Aorta (tissue), 5 donors: ENCODE measurements around the gene KLK3. TPM values are rescaled to one million over a fixed set of nuclear protein-coding genes. Genes with fewer than 3 reads are reported as not detected.

ENCODE experiments used
- ATAC-seq: fragments of 200-7000 bp; cut with Tn5 transposase; one replicate; pipeline ENCODE4 v1.9.1; 2022; ENCODE audit warnings: moderate library complexity; ENCODE audit not compliant: low FRiP score
- DNase-seq, 2 donors: peaks; one replicate each; pipeline ENCODE4 v3.0.0-alpha.2; 2020
- H3K27ac ChIP-seq, 2 donors: one replicate each; pipeline ENCODE4 v1.5.1; 2013; ENCODE audit warnings: low read length in 2 of 2, mild to moderate bottlenecking in 2 of 2, moderate library complexity in 2 of 2, control low read depth in 1 of 2, inconsistent platforms in 1 of 2, low read depth in 1 of 2
- H3K27me3 ChIP-seq, 2 donors: one replicate each; pipeline ENCODE4 v1.6.1; 2013; ENCODE audit warnings: control low read depth in 1 of 2, low read length in 1 of 2, mild to moderate bottlenecking in 1 of 2, moderate library complexity in 1 of 2; ENCODE audit not compliant: insufficient read depth in 2 of 2, control insufficient read depth in 1 of 2
- H3K36me3 ChIP-seq, 2 donors: one replicate each; pipeline ENCODE4 v1.6.1; 2013; ENCODE audit warnings: control low read depth in 1 of 2, low read length in 1 of 2, mild to moderate bottlenecking in 1 of 2; ENCODE audit not compliant: insufficient read depth in 2 of 2, control insufficient read depth in 1 of 2
- H3K4me1 ChIP-seq, 2 donors: one replicate each; pipeline ENCODE4 v1.6.1; 2013; ENCODE audit warnings: low read length in 2 of 2, control low read depth in 1 of 2, mild to moderate bottlenecking in 1 of 2, moderate library complexity in 1 of 2; ENCODE audit not compliant: insufficient read depth in 2 of 2, control insufficient read depth in 1 of 2
- H3K4me3 ChIP-seq, 2 donors: one replicate each; pipeline ENCODE4 v1.5.1; 2013; ENCODE audit warnings: low read length in 2 of 2, control low read depth in 1 of 2, mild to moderate bottlenecking in 1 of 2
- H3K9me3 ChIP-seq: one replicate; pipeline ENCODE4 v1.6.1; 2013; ENCODE audit warnings: mild to moderate bottlenecking, low read length; ENCODE audit not compliant: control insufficient read depth
- WGBS, 2 donors: extraction: QIAGEN DNeasy Blood & Tissue Kit; methylation state at CpG; one replicate each; pipeline ENCODE4 v1.1.7; 2013; 5-methylcytosine and 5-hydroxymethylcytosine counted together
- intact Hi-C, 2 donors: fragments of 100-400 bp; cut with DNase I; formaldehyde crosslinking; loops; one replicate each; pipeline versions ENCODE4 v1.14.2 to v1.15.0; 2022
- polyA plus RNA-seq, 2 donors: library from polyadenylated mRNA; stranded (reverse); fragments of 200-250 nt; gene quantifications; one replicate each; pipeline ENCODE4 v1.2.3, GENCODE V29; 2013
- total RNA-seq, 2 donors: library from RNA; stranded (reverse); fragmentation: NEBNext Ultra II Directional; extraction: Animal tissue kit (Norgen Biotek cat#: 25700); gene quantifications; one replicate each; pipeline ENCODE4 v1.2.1, GENCODE V29; 2021
- donor health status: healthy with polysubstance abuse.
- donor health status: Bipolar disorder and iron deficiency.
- donor health status: DM: no; HTN: no; CAD: no.
- donor health status: DM: no; HTN: no; CAD: no.
- donor health status: DM: yes; HTN: yes; CAD: no.

The KLK3 gene
- total and polyA plus RNA-seq, 4 donors = 1.4 TPM; not detected in 3

- no peaks in the 10 kb centered on the region for H3K27me3 ChIP-seq
- no peaks in the 10 kb centered on the region for H3K36me3 ChIP-seq
- intact Hi-C loops = no loop called here
- no peaks in the 10 kb centered on the region for H3K4me1 ChIP-seq
- H3K4me3 ChIP-seq = no peak overlapping the region
- no peak overlapping the region for H3K27ac ChIP-seq
- DNase-seq (no peak), ATAC-seq (no peak)
- H3K9me3 ChIP-seq = peaks cover 5% of the 10 kb centered on the region
- WGBS, 2 donors = 65% methylated on average over 8 of the region's 8 CpGs
These were observed 10.3 kb upstream of the KLK3 start for GRCh38 chr19:50844296-50844935.

- 46 to 60% methylated on average over 3 of the region's 3 CpGs for WGBS, 2 donors
- H3K27ac ChIP-seq = no peak overlapping the region
- H3K27me3 ChIP-seq = no peaks in the 10 kb centered on the region
These were observed 4.0 kb upstream of the KLK3 start for GRCh38 chr19:50850738-50851137.

GRCh38 chr19:50851620-50852019 lies 3.1 kb upstream of the KLK3 start:
- no peaks in the 10 kb centered on the region for H3K36me3 ChIP-seq
- 74 to 77% methylated on average over 4 of the region's 4 CpGs for WGBS, 2 donors
- H3K4me1 ChIP-seq = no peaks in the 10 kb centered on the region
- ATAC-seq = no peak
- H3K9me3 ChIP-seq = no peaks in the 10 kb centered on the region
- no peak for DNase-seq
- H3K27me3 ChIP-seq = no peaks in the 10 kb centered on the region
- no peak overlapping the region for H3K4me3 ChIP-seq
- intact Hi-C loops = no loop called here
- H3K27ac ChIP-seq = no peak overlapping the region

More at GRCh38 chr19:50850738-50851137, 4.0 kb upstream of the KLK3 start:
- no peak overlapping the region for H3K4me3 ChIP-seq
- ATAC-seq (no peak), DNase-seq (no peak)
- H3K4me1 ChIP-seq = no peaks in the 10 kb centered on the region
- intact Hi-C loops = no loop called here
- no peaks in the 10 kb centered on the region for H3K9me3 ChIP-seq
- H3K36me3 ChIP-seq = no peaks in the 10 kb centered on the region

- intact Hi-C loops = no loop called here
- no peak for DNase-seq
- no peaks in the 10 kb centered on the region for H3K4me1 ChIP-seq
- no peaks in the 10 kb centered on the region for H3K36me3 ChIP-seq
- no peaks in the 10 kb centered on the region for H3K27me3 ChIP-seq
- H3K4me3 ChIP-seq = no peak overlapping the region
- no peaks in the 10 kb centered on the region for H3K9me3 ChIP-seq
- 52 to 63% methylated on average over 5 to 6 of the region's 6 CpGs for WGBS, 2 donors
- ATAC-seq = no peak
- no peak overlapping the region for H3K27ac ChIP-seq
These were observed 2.7 kb downstream of the KLK3 start for GRCh38 chr19:50857366-50857765.

- no peaks in the 10 kb centered on the region for H3K27me3 ChIP-seq
- no peaks in the 10 kb centered on the region for H3K4me1 ChIP-seq
- H3K4me3 ChIP-seq = no peak overlapping the region
- DNase-seq (no peak), ATAC-seq (no peak)
- H3K27ac ChIP-seq = no peak overlapping the region
- no peaks in the 10 kb centered on the region for H3K36me3 ChIP-seq
- intact Hi-C loops = no loop called here
- 9 to 16% methylated on average over 6 to 7 of the region's 7 CpGs for WGBS, 2 donors
- no peaks in the 10 kb centered on the region for H3K9me3 ChIP-seq
These were observed 4.2 kb downstream of the KLK3 start for GRCh38 chr19:50858886-50859285.

- no peaks in the 10 kb centered on the region for H3K9me3 ChIP-seq
- H3K36me3 ChIP-seq = no peaks in the 10 kb centered on the region
- ATAC-seq (no peak), DNase-seq (no peak)
- 82 to 91% methylated on average over 4 of the region's 4 CpGs for WGBS, 2 donors
- H3K4me3 ChIP-seq = no peak overlapping the region
- H3K27ac ChIP-seq = no peak overlapping the region
- H3K4me1 ChIP-seq = no peaks in the 10 kb centered on the region
- no peaks in the 10 kb centered on the region for H3K27me3 ChIP-seq
- intact Hi-C loops = no loop called here
These were observed 5.1 kb downstream of the KLK3 start for GRCh38 chr19:50859849-50860248.

- Histone ChIP-seq H3K36me3 (no peaks in the 10 kb centered on the region), H3K4me1 (no peaks in the 10 kb centered on the region), H3K9me3 (no peaks in the 10 kb centered on the region), H3K27me3 (no peaks in the 10 kb centered on the region), H3K4me3 (no peak overlapping the region), H3K27ac (no peak overlapping the region)
- no peak for ATAC-seq
- 65 to 66% methylated on average over 5 of the region's 5 CpGs for WGBS, 2 donors
- intact Hi-C loops = no loop called here
- DNase-seq = no peak
These were observed 6.3 kb downstream of the KLK3 start for GRCh38 chr19:50861010-50861409.

- Histone ChIP-seq H3K27me3 (no peaks in the 10 kb centered on the region), H3K9me3 (no peaks in the 10 kb centered on the region), H3K27ac (no peak overlapping the region), H3K4me1 (no peaks in the 10 kb centered on the region), H3K4me3 (no peak overlapping the region), H3K36me3 (no peaks in the 10 kb centered on the region)
- intact Hi-C loops = no loop called here
- DNase-seq (no peak), ATAC-seq (no peak)
- WGBS, 2 donors = 63 to 75% methylated on average over 7 of the region's 7 CpGs
These were observed 7.0 kb downstream of the KLK3 start for GRCh38 chr19:50861496-50862286.

- peaks cover 0 to 3% of the 10 kb centered on the region in 2 donors for H3K27me3 ChIP-seq
- no peak for DNase-seq
These were observed 14.8 kb downstream of the KLK3 start for GRCh38 chr19:50869479-50869878.

More at GRCh38 chr19:50869479-50869878, 14.8 kb downstream of the KLK3 start:
- ATAC-seq = no peak
- Histone ChIP-seq H3K4me1 (no peaks in the 10 kb centered on the region), H3K36me3 (no peaks in the 10 kb centered on the region), H3K4me3 (no peak overlapping the region), H3K9me3 (no peaks in the 10 kb centered on the region), H3K27ac (no peak overlapping the region)
- intact Hi-C loops = no loop called here
- 83 to 85% methylated on average over 4 of the region's 4 CpGs for whole genome bisulfite sequencing, 2 donors
